ENCODE data around the gene GRK5.

- TF ChIP-seq CTCF (IDR thresholded peaks at IDR 0.05) (no peak), EZH2 (IDR thresholded peaks at IDR 0.05) (no peak)
Observed at GRCh38 chr10:119375574-119376272, 168.4 kb downstream of the GRK5 start.
